ENCODE measurements around the gene CIZ1.

Gene CIZ1

DNA sequence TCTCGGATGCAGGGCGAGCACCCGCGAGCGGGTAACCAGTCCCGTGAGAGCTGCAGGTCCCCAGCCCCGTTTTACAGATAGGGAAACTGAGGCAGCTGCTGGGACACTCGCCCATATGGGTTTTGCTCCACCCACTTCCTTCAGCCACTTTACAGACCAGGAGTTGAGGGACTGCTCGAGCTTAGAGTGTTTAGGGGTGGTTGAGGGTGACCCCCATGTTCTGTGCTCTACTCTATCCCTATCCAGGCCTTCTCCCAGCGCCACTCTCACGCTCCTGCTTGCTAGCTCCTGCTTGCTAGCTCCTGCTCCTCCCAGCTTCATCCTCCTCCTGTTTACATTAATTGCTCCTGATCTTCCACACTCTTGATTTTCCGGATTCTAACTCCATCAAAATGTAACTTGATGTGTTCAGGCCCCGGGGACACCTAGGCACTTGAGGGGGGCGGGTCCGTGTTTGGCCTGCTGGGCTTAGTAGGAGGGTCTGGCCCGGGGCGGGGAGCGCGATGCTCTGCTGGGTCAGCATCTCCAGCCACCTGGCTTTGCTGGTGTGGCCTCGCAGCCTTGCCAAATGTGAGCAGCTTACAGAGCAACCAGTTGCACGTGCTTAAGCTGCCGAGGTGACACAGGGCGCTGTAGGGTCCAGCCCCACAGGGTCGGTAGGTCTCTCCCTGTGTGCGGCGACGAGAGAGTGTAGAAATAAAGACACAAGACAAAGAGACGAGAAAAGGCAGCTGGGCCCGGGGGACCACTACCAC lies 62.4 kb downstream of the CIZ1 start:
- POLR2A ChIA-PET = interaction anchor here (1.5 kb wide), 1 partner anchor 62 kb away, joined by 4 read pairs; the partner anchor contains the start of gene NAIF1

DNA sequence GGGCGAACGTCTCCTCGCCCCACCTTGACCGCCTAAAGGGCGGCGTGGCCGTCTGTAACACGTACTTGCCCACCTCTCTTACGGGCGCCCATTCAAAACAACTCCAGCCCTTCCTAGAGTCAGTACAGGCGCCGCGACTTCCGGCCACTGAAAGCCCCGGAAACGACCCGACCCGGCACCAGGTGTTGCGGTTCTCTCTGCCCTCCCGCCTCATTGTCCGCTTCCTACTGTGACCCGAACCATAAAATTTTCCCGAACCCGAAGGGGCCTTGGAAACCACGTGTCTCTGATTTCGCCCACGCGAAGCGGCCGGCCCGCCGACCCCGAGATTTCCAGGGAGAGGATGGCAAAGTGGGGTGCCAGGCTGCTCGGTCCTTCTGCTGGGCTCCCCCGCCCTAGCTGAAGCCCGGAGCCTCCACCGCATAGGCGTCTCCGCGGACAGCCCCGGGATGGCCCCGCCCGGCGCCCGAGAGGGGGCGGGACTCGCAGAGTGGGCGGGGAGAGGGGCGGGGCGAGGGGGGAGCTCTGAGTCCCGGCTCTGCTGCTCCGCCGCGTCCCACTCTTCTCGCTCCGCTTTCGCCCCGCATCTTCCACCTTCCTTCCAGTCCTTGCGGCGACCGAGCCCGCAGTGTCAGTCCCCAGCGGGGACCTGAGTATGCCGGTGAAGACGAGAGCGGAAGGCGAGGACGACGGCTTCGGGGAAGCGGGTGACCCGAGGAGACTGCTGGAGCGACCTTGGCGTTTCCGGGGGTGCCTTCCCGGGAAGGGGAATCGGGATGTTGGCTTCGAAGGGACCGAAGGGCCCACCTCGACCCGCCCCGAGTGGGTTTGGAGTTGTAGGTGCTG lies 63.2 kb downstream of the CIZ1 start:
- CTCF ChIA-PET = interaction anchor here (0.8 to 7.4 kb wide), 10 partner anchors 9 to 94 kb away, joined by 3 to 110 read pairs (median 4); partner anchors contain the start of gene BBLN
- TF ChIP-seq, protein P1, sequence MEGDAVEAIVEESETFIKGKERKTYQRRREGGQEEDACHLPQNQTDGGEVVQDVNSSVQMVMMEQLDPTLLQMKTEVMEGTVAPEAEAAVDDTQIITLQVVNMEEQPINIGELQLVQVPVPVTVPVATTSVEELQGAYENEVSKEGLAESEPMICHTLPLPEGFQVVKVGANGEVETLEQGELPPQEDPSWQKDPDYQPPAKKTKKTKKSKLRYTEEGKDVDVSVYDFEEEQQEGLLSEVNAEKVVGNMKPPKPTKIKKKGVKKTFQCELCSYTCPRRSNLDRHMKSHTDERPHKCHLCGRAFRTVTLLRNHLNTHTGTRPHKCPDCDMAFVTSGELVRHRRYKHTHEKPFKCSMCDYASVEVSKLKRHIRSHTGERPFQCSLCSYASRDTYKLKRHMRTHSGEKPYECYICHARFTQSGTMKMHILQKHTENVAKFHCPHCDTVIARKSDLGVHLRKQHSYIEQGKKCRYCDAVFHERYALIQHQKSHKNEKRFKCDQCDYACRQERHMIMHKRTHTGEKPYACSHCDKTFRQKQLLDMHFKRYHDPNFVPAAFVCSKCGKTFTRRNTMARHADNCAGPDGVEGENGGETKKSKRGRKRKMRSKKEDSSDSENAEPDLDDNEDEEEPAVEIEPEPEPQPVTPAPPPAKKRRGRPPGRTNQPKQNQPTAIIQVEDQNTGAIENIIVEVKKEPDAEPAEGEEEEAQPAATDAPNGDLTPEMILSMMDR (IDR thresholded peaks at IDR 0.05; ENCODE audit: control extremely low read depth, extremely low read depth, low read depth, missing control alignments) = no peak
- POLR2A ChIA-PET = interaction anchor here (0.7 to 1.5 kb wide), 2 partner anchors 32 to 61 kb away, joined by 3 to 4 read pairs; partner anchors contain the start of genes BBLN and NAIF1
- peak; percentile 91 for DNase-seq (ENCODE audit: extremely low spot score)

More for the DNA sequence above, 62.4 kb downstream of the CIZ1 start:
- CTCF ChIA-PET = interaction anchor here (0.9 to 7.4 kb wide), 9 partner anchors 8 to 95 kb away, joined by 3 to 110 read pairs (median 4); partner anchors contain the start of gene BBLN
- TF ChIP-seq, protein P1 (IDR thresholded peaks at IDR 0.05; ENCODE audit: control extremely low read depth, extremely low read depth, low read depth, missing control alignments) = no peak
- DNase-seq (ENCODE audit: extremely low spot score) = no peak

DNA sequence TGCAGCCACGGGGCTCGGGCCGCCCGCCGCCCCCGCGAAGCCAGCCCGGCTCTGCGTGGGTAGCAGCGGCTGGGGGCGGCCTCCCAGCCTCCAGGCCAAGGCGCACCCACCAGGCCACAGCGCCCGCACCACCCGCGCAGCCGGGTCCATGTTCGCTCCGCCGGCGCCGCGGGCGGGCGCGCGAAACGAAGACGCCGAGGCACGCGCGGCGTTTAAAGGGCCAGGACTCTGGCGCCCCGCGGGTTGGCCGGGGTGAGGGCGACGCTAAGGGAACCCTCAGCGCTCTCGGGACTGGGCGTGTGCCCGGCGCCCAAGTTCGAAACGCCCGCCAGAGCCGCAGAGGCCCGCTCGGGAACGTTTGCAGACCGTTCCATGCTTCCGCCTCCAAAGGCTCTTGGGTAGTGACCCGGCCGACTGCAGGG lies 63.8 kb downstream of the CIZ1 start, which contains the start of gene PTGES2:
Gene PTGES2, minus strand, starts transcription at position 162 of the 422 bp plus-strand sequence. Its CDS starts 12 bp downstream, at position 150.
- CTCF ChIA-PET = interaction anchor here (0.8 to 7.4 kb wide), 6 partner anchors 12 to 93 kb away, joined by 3 to 110 read pairs (median 5); partner anchors contain the start of gene BBLN
- peak; percentile 78 for DNase-seq (ENCODE audit: extremely low spot score)
- POLR2A ChIA-PET = interaction anchor here (1.5 kb wide), 1 partner anchor 61 kb away, joined by 4 read pairs; the partner anchor contains the start of gene NAIF1
- TF ChIP-seq, protein P1 (IDR thresholded peaks at IDR 0.05; ENCODE audit: control extremely low read depth, extremely low read depth, low read depth, missing control alignments) = no peak

DNA sequence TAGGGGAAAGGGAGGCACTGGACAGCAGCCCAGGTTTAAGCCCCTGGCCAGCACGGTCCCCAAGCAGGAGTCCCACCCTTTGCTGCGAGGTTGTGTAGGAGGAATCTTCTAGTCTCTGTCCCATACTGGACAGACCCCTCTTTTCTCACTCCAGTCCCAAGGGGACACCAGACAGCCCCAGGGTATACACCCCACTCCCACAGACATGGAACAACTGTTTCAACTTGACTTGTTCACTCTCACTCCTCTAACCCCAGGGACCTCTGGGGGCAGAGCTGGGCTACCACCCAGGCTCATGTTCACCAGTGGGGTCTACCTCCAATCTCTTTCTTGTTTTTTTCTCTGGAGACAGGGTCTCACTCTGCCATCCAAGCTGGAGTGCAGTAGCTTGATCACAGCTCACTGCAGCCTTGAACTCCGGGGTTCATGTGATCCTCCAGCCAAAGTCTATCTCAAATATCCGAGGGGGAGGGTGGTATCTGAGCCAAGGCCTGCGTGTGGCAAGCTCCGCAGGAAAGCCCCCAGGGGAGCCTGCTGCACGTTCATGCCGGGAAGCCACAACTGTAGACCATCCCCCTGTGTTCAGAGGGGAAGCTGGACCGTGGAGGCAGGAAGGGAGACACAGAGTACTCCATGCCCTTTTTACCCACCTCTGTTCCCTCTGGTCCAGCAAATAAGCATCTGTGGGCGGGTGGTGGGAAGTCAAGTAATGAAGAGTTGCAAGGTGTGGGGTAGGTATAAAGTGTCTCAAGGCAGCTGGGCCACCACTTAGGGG lies 65.6 kb downstream of the CIZ1 start:
- CTCF ChIA-PET = interaction anchor here (1.0 to 7.4 kb wide), 20 partner anchors 10 to 295 kb away, joined by 3 to 110 read pairs (median 4); partner anchors contain the start of genes CERCAM and CIZ1
- POLR2A ChIA-PET = no interaction called here
- TF ChIP-seq, protein P1 (IDR thresholded peaks at IDR 0.05; ENCODE audit: control extremely low read depth, extremely low read depth, low read depth, missing control alignments) = no peak
- DNase-seq (ENCODE audit: extremely low spot score) = no peak

DNA sequence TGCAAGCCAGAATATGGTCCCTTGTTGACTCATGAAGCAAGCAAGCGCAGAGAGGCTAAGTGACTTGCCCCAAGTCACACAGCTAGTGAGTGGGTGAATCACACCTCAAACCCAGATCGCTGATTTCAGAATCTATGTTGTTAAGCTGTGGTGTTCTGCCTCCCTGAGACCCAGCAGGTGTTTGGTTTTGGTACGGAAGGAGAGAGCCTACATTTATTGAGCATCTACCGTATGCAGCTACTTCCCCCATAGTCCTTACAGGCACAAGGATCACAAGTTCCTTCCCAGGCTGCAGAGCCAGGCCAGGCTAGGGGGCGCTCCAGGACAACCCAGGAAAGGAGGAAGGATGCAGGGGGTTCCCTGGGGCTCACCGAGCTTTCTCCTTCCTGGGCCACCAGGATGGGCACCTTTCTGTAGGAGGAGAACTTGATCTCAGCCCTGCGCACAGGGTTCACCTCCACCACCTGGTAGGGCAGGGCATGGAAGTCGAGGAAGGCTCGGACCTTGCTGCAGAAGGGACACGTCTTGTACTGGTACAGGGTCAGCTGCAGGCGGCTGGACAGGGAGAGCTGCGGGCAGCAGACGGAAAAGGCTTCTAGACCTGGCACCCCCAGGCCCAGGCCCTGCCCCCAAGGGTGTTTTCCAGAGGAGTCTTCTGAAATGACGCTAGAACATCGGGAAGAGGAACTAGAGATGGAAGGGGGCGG lies 66.3 kb downstream of the CIZ1 start:
- TF ChIP-seq, protein P1 (IDR thresholded peaks at IDR 0.05; ENCODE audit: control extremely low read depth, extremely low read depth, low read depth, missing control alignments) = peak; percentile 83
- DNase-seq (ENCODE audit: extremely low spot score) = no peak
- CTCF ChIA-PET = interaction anchor here (0.7 to 7.4 kb wide), 26 partner anchors 10 to 296 kb away, joined by 3 to 110 read pairs (median 4); partner anchors contain the start of genes CERCAM, CIZ1 and SLC25A25
- POLR2A ChIA-PET = no interaction called here
